Measurements from ENCODE around the gene SYTL2.
A peak's percentile ranks its signal among the peaks of the same experiment; 100 is the strongest.
"Not testable (repeated sequence)": the region's sequence is repeated elsewhere in the genome, so short reads cannot be mapped to it uniquely, and the experiment has no call there.

The SYTL2 gene

DNA sequence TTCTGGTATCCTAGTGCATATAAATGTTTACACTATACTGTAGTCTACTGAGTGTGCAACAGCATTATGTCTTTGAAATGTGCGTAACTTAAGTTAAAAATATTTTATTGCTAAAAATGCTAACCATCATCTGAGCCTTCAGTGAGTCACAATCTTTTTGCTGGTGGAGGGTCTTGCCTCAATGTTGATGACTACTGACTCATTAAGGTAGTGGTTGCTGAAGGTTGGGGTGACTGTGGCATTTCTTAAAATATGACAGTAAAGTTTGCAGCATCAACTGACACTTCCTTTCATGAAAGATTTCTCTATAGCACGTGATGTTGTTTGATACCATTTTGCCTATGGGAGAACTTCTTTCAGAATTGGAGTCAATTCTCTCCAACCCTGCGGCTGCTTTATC lies 137.5 kb downstream of the SYTL2 start:
- DNase-seq, result no peak

DNA sequence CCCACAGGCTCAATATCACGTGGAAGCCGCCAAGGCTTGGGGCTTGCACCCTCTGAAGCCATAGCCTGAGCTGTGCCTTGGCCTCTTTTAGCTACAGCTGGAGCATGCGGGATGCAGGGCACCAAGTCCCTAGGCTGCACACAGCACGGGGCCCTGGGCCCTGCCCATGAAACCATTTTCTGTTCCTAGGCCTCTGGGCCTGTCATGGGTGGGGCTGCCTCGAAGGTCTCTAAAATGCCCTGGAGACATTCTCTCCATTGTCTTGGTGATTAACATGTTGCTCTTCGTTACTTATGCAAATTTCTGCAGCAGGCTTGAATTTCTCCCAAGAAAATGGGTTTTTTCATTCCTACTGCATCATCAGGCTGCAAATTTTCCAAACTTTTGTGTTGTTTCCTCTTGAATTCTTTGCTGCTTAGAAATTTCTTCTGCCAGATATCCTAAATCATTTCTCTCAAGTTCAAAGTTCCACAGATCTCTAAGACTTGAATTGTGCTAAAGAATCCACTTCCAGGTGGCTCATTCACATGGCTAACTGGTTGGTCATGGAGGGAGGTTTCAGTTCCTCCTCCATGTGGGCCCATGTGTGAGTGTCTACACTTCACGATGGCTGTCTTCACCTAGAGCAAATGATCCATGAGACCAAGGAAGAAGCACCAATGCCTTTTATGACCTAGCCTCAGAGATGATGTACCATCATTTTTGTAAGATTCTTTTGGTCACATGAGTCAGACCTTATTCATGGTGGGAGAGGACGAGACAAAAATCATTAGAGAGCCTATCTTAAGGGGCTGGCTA lies 138.6 kb downstream of the SYTL2 start:
- DNase-seq, result no peak

DNA sequence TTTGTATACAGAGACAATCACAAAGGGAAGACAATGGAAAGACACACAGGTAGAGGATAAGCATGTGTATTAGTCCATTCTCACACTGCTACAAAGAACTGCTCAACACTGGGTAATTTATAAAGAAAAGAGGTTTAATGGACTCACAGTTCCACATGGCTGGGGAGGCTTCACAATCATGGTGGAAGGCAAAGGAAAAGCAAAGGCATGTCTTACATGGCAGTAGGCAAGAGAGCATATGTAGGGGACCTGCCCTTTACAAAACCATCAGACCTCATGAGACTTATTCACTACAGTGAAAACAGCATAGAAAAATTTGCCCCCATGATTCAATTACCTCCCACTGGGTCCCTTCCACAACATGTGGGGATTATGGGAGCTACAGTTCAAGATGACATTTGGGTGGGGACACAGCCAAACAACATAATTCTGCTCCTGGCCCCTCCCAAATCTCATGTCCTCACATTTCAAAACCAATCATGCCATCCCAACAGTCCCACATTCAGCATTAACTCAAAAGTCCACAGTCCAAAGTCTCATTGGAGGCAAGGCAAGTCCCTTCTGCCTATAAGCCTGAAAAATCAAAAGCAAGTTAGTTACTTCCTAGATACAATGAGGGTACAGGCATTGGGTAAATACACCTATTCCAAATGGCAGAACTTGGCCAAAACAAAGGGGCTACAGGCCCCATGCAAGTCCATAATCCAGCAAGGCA lies 139.8 kb downstream of the SYTL2 start:
- not testable (repeated sequence) for DNase-seq

DNA sequence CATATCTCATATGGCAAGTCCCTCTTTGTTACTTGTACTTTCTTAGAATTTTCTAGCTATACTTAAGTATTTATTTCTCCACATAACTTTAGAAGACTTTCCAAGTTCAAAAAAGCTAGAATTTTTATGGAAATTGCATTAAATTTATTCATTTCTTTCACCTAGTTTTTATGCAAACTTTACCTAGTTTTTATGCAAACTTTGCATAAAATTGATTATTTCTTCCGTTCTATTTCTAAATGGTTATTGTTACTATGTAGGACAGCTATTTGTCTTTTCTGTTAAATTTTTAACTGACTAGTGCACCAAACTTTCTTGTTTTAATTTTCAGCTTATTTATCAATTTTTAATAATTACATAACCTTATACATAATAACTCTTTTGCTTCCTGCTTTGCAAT lies 142.8 kb downstream of the SYTL2 start:
- DNase-seq, result no peak

DNA sequence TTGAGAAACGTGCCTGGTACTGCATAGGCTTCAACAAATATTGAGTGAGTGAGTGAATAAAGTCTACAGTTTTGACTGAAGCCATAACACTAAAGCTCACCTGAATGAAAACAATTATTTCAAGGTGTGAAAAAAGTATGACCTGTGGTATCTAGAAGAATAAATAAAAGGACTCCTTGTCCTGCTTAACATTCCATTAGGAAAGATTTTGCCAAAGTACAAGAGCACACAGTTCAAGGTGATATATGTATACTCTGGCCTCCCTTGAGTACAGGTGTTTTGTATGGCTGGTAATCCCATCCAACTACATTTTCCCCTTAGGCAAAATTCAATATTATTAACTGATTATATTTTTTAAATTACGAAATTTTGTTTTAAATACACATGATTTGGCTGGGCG lies 144.3 kb downstream of the SYTL2 start:
- DNase-seq, result no peak

DNA sequence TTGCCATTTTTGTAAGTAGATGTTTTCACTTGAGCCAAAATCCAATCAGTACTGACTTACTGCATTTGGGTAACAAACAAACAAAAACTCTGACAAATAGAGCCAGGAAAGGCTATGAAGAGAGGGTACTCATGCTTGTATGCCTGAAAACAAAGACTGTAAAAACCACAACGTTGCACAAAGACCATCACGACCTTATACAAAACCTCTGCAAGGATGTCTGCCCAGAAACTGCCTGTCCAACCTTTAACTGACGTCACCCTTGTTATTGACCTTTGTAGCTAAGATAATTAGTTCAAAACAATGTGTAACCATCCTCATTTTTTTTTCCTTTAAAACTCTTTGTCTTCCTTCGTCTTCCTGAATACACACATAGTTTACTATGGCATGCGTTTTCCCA lies 145.2 kb downstream of the SYTL2 start:
- DNase-seq, result no peak

DNA sequence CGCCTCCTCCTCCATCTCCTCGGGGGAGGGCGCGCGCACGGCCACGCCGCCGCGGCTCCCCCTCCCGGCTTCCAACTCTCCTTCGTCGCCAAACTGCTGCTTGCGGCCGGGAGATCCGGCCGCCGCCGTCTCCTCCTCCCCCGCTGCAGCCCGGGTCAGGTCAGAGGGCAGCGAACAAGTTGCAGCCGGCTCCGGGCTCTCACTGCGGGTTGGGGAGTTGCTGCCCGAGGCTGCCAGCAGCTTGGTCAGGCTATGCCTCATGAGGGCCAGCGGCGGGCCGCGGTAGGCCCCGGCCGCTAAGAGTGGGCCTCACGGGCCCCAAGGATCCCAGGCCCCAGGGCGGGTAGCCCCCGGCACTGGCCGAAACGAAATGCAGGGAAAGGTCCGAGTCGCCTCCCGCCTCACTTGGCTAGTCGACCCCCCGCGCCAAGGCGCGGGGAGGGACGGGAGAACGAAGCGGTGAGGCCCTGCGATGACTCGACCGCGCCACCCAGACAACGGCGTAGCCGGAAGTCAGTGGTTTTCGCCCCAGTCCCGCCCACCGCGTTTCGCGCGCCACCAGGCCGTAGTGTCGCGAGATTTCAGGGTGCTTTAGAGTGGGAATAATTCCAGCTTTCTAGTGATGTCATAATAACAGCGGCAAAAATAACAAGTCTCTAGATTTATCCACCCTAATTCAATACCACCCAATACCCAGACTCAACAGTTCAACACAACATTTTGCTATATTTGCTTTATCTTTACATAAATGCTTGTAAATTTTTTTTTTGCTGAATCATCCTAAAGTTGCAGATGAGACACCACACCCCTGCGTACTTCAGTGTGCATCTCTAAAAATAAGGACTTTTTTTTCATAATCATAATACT lies 146.1 kb downstream of the SYTL2 start, which contains the start of gene CREBZF:
Gene CREBZF, minus strand, starts transcription at position 515 of the 867 bp plus-strand sequence. Its CDS starts 254 bp downstream, at position 261.
- peak; percentile 81 for DNase-seq

DNA sequence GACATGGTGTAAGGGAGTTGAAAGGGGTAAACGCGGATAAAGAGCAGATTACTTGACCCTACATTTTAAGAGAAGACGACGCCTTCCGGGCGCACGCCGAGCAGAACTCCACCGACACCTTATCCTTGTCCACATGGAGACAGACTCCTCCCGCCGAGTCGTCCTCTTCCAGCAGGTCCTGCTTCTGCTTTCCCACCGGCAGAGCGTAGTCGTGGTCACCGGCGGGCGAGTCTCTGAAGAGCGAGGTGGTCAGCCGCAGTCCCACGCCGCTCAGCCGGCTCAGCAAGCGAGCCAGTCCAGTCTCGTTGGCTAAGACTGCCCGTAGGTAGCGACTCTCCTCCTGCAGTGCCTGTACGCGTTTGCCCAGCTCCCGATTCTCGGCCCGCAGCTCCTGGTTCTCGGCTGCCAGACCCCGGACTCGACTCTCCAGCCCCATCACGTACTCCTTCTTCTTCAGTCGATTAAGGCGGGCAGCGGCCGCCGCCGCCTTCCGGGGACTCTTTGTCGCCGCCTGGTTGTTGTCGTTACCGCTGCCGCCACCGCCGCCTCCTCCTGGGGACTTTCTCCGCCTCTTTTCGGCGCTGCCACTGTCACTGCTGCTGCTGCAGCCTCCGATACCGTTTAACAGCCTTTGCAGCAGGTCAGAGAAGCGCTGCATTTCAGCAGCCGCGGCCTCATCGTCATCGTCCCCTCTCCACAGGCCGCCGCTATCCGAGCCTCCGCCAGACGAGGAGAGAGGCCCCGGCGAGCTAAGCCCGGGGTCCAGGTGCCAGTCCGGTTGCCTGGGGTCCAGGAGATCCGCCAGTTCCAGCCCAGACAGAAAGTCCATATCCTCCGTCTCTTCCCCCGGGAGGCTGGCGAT lies 147.0 kb downstream of the SYTL2 start:
- DNase-seq, result peak; percentile 35

DNA sequence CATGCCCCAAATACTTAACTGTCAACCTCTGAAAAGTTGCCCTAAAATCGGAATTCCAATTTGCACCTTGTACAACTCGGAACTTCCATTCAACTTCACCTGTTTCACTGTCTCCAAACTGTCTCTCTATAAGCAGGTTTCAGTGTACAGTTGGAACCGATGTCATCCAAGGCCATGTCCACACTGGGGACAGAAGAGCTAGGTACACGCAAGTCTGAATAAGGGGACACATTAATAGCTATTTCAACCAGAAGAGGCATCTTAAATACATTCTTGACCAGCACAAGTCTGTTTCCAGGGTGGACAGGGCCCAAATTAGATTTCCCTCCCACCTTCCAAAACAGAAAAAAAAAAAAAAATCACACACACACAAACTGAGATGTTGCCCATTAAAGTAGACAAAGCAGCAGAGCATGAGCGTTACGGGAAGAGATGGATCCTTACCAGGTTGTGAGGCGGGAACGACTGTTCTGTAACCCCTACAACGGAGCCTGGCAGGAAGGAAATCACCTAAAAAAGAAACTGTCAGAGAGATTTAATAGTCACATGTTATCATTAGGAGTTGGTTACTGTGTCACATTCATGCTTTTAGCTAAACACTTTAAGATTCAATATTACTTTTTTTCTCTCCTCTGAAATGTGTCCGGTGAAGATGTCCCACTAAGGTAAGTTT lies 147.7 kb downstream of the SYTL2 start:
- no peak for DNase-seq

DNA sequence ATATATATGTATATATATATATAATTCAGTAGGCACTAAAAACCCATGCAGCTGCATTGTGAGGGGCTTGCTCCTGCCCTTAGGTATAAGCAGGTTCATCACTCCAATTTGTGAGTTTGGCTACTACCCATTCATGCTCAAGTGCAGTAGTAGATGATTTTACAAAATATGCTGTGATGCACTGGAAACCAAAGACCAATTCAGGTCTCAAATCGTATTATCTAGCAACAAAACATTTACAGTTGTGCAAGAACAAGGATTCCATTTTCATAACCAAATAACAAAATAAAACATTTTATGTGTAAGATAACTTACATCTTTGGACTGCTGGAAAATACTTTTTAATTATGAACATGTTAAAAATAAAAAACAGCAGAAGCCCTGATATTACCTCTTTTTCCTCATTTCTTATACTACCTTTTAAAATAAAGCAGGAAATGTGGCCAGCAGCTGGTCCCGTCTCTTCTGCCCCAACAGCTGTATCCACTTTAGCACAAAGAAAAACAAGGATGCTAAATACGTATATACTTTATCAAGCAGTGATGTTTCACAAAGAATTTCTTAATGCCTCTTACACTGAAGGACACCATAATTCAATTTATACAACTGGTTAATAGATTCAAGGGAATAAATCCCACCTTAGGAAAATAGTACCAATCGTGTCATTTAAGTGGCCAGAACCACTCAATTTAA lies 148.8 kb downstream of the SYTL2 start:
- DNase-seq, result no peak

DNA sequence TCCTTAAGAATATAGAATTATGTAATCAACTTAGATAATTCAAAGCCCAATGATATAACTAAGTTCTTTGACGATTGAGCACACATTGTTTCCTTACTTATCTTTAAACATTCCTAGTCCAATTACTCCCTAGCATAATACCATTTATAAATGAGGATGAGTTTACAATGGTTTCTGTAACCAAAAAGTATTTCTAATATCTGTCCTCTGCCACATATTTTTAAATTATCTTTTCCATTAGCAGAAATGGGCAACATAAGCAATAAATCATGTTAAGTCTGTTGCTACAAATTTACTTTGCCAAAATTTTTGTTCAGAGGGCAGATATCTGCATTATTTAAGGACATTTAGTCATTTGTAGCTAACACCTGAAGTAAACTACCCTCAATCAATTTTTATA lies 152.8 kb downstream of the SYTL2 start:
- DNase-seq, result no peak

DNA sequence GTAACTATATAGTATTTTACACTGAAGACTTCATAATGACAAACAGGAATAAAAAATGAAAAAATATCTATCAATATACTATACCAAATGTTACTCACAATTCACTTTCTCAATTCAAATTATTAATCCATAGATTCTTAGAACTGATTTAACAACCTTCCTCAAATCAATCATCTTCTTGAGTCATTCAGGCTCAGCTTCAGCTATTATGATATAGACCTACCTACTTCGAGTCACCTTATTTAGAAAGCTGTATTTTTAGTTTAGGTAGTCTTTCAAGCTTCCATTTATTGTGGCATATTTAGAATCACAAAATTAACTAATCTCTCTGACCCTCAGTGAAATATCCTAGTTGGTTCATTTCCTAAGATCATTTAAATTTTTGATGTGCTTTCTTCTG lies 154.2 kb downstream of the SYTL2 start:
- no peak for DNase-seq

DNA sequence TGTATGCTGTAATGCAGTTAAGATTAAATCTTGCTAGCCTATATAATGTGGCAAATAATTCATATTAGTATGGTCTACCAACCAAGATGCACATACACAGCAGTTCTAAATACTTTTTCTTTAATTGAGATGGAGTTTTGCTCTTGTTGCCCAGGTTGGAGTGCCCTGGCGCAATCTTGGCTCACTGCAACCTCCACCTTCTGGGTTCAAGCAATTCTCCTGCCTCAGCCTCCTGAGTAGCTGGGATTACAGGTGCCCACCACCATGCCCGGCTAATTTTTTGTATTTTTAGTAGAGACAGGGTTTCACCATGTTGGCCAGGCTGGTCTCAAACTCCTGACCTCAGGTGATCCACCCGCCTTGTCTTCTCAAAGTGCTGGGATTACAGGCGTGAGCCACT lies 156.6 kb downstream of the SYTL2 start:
- not testable (repeated sequence) for DNase-seq

DNA sequence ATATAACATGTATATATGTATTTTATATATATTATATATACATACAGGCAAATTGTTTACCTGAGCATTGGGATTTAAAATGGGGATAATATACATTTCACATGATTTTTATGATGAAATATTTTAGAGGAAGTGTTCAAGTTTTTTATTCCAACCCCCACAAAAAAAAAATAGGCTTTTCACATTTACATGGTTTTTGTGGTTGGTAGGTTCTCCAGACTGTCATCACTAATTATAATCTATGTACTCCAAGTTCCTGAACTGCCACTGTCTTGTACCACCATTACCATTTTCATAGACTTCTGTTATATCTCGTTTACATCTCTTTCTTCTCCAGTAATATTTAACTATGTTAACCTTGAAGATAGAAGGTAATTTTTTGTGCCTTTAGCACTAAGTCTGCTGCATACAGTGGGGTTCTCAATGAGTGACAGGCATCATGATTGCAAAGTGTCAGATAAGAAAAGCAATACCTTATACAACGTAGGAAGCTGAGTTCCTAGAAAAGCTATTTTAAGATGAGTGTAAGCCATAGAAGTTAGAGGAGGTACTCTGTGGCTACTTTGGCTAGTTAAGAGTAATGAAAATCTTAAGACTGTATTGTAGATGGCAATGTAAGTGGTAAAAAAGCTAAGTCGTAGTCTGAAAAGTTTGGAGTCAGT lies 158.0 kb downstream of the SYTL2 start:
- DNase-seq, result no peak

DNA sequence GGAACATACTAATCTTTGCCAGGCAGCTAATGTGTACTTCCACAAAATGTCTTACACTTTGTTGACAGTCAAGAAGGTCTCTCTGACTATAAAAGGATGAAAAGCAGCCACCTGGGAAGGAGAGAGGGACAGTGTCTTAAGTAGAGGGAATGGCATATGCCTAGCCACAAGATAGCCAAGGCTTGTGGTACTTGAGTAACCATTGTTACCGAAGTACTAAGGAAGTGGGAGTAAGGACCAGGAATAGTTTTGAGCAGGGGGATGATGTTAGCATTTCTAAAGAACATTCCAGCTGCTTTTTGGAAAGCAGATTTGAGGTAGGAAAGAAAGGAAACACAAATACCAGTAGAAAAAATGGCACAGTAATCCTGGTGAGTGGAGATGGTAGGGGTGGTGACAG lies 159.8 kb downstream of the SYTL2 start:
- DNase-seq, result no peak

DNA sequence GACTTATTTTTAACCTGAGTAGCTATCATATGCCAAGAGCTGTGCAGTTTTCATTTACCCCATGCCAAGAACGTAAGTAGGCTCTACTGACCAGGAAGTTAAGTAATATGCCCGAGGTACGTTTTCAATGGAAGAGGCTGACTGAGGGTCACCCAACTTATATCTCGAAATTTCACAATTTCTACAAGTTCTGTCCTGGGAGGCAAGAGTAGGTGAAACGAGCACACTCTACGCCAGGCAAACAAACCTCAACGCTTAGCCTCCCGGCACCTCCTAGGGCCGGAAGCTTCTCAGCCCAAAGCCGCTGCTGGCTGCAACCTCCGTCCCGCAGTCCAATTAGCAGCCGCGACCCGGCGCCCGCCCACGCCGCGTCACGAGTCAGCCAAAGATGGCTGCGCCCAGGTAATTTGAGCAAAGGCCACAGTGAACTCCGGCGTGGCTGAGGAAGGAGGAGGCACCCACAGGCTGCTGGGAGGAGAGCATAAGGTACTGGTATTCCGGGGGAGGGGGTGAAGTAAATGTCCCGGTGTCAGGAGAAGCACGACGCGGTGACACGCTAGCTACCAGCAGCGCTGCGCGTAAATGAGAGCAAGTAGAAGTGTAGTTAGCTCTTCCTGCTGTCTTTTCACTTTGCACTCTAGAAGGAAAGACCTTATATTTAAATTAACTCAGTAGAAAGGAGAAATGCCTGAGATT lies 163.2 kb downstream of the SYTL2 start, which contains the start of gene TMEM126A:
Gene TMEM126A, plus strand, starts transcription at position 364 of the 696 bp plus-strand sequence. CDS start 2,289 bp downstream, outside the sequence.
- peak; percentile 29 for DNase-seq

DNA sequence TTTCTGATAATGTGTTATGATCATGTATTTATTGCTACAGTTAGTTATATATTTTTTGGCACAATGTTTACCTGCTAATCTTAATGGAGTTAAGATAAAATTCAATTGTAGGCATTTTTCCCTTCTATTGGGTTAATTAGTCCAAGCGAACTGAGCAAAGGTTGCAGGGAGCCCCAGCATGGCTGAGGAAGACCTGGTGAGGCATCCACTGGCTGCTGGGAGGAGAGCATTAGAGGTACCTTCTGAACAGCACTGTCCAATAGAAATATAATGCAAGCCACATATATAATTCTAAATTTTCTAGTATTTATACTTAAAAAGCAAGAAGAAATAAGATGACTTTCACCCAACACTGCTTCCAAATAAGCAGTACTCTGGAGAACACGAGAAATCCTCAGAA lies 163.9 kb downstream of the SYTL2 start:
- no peak for DNase-seq
